GM12892 (cell line): ENCODE measurements around the gene HSD11B1.

Experiments
- POLR2A ChIP-seq: IDR thresholded peaks from 2 replicates; pipeline ENCODE4 v1.6.1; 2011; ENCODE audit warnings: low read depth, low read length, control low read depth
- POLR2AphosphoS5 ChIP-seq: IDR thresholded peaks from 2 replicates; pipeline ENCODE4 v1.6.1; 2011; ENCODE audit warnings: low read depth, low read length, control low read depth

GRCh38 chr1:209749670-209750323, 45.2 kb downstream of the HSD11B1 start:
- TF ChIP-seq POLR2A (no peak), POLR2AphosphoS5 (no peak)
